Chondrocyte (in vitro differentiated cells): ENCODE measurements around the gene ABLIM2. TPM values are rescaled to one million over a fixed set of nuclear protein-coding genes. Genes with fewer than 3 reads are reported as not detected.

ENCODE experiments used
- DNase-seq: peaks from one replicate; pipeline ENCODE4 v3.0.0; 2021; ENCODE audit warnings: mixed read lengths, low spot score
- H3K27ac Mint-ChIP-seq: one replicate; pipeline ENCODE4 v1.8.0; 2021; ENCODE audit warnings: mild to moderate bottlenecking, moderate library complexity, mixed read lengths; ENCODE audit not compliant: unreplicated experiment
- H3K27me3 Mint-ChIP-seq: 2 replicates; pipeline ENCODE4 v1.8.0; 2021; ENCODE audit warnings: low read depth, mixed read lengths
- H3K36me3 Mint-ChIP-seq: 2 replicates; pipeline ENCODE4 v1.8.0; 2021; ENCODE audit warnings: low read depth, mixed read lengths
- H3K4me1 Mint-ChIP-seq: 2 replicates; pipeline ENCODE4 v1.8.0; 2021; ENCODE audit warnings: low read depth, mild to moderate bottlenecking, mixed read lengths
- H3K4me3 Mint-ChIP-seq: one replicate; pipeline ENCODE4 v1.8.0; 2021; ENCODE audit warnings: mild to moderate bottlenecking, moderate library complexity, mixed read lengths; ENCODE audit not compliant: unreplicated experiment
- H3K9me3 Mint-ChIP-seq: 2 replicates; pipeline ENCODE4 v1.8.0; 2021; ENCODE audit warnings: low read depth, mixed read lengths
- CTCF ChIP-seq: fragments of 200-600 bp; sonication (generic); IDR thresholded peaks from 2 replicates; pipeline ENCODE4 v1.5.0; 2021; ENCODE audit warnings: antibody characterized with exemption, mild to moderate bottlenecking, moderate library complexity
- total RNA-seq: library from RNA; stranded (reverse); gene quantifications from 3 replicates; pipeline ENCODE4 v1.2.1, GENCODE V29; 2021

The ABLIM2 gene
- total RNA-seq, 1 donor from 2014 or later = 0.47 TPM

GRCh38 chr4:8147231-8147970, 11.2 kb downstream of the ABLIM2 start:
- Mint-ChIP-seq H3K4me1 (peaks cover 6% of the 10 kb centered on the region), H3K9me3 (no peaks in the 10 kb centered on the region), H3K27ac (no peak overlapping the region), H3K4me3 (no peak overlapping the region), H3K36me3 (no peaks in the 10 kb centered on the region), H3K27me3 (peaks cover 39% of the 10 kb centered on the region)
- no peak for TF ChIP-seq CTCF
- DNase-seq = no peak

GRCh38 chr4:8146157-8146556, 12.5 kb downstream of the ABLIM2 start:
- no peaks in the 10 kb centered on the region for H3K9me3 Mint-ChIP-seq
- no peak for TF ChIP-seq CTCF
- H3K4me3 Mint-ChIP-seq = no peak overlapping the region
- no peak overlapping the region for H3K27ac Mint-ChIP-seq
- H3K4me1 Mint-ChIP-seq = peaks cover 6% of the 10 kb centered on the region
- DNase-seq = no peak
- no peaks in the 10 kb centered on the region for H3K36me3 Mint-ChIP-seq
- H3K27me3 Mint-ChIP-seq = peaks cover 49% of the 10 kb centered on the region

- H3K27me3 Mint-ChIP-seq = peaks cover 44% of the 10 kb centered on the region
- TF ChIP-seq CTCF = no peak
- no peak overlapping the region for H3K27ac Mint-ChIP-seq
Measured at GRCh38 chr4:8144359-8144758, 14.3 kb downstream of the ABLIM2 start.

GRCh38 chr4:8143392-8144140, 15.0 kb downstream of the ABLIM2 start:
- Mint-ChIP-seq H3K36me3 (no peaks in the 10 kb centered on the region), H3K4me1 (peaks cover 6% of the 10 kb centered on the region), H3K27ac (no peak overlapping the region), H3K9me3 (peaks cover 6% of the 10 kb centered on the region), H3K27me3 (peaks cover 45% of the 10 kb centered on the region), H3K4me3 (no peak overlapping the region)
- TF ChIP-seq CTCF = no peak
- DNase-seq = no peak

More at GRCh38 chr4:8144359-8144758, 14.3 kb downstream of the ABLIM2 start:
- no peak for DNase-seq
- no peak overlapping the region for H3K4me3 Mint-ChIP-seq
- H3K4me1 Mint-ChIP-seq = peaks cover 6% of the 10 kb centered on the region
- H3K36me3 Mint-ChIP-seq = no peaks in the 10 kb centered on the region
- H3K9me3 Mint-ChIP-seq = peaks cover 3% of the 10 kb centered on the region

GRCh38 chr4:8142556-8142955, 16.1 kb downstream of the ABLIM2 start:
- Mint-ChIP-seq H3K4me3 (no peak overlapping the region), H3K9me3 (peaks cover 13% of the 10 kb centered on the region), H3K36me3 (no peaks in the 10 kb centered on the region), H3K27me3 (peaks cover 42% of the 10 kb centered on the region), H3K4me1 (peaks cover 6% of the 10 kb centered on the region), H3K27ac (no peak overlapping the region)
- TF ChIP-seq CTCF = no peak
- DNase-seq = no peak
